Fibroblast of peridontal ligament (primary cell): Measurements from ENCODE around the gene CASD1.
A peak's percentile ranks its signal among the peaks of the same experiment; 100 is the strongest.

ENCODE experiments used
- DNase-seq: peaks from one replicate; pipeline ENCODE4 v3.0.0-alpha.2; 2010; ENCODE audit errors: extremely low read depth

Gene CASD1

GRCh38 chr7:94579470-94579869 lies 69.9 kb downstream of the CASD1 start:
- no peak for DNase-seq

GRCh38 chr7:94580601-94581000 lies 71.0 kb downstream of the CASD1 start:
- peak; percentile 39 for DNase-seq

- DNase-seq: peak; percentile 42
Measured at GRCh38 chr7:94584113-94584512, 74.5 kb downstream of the CASD1 start.

GRCh38 chr7:94588075-94588474 lies 78.5 kb downstream of the CASD1 start:
- DNase-seq: no peak

- DNase-seq: no peak
Measured at GRCh38 chr7:94590526-94591162, 81.0 kb downstream of the CASD1 start.

- no peak for DNase-seq
Measured at GRCh38 chr7:94591176-94591575, 81.6 kb downstream of the CASD1 start.

- no peak for DNase-seq
Measured at GRCh38 chr7:94594882-94595281, 85.3 kb downstream of the CASD1 start.

GRCh38 chr7:94595717-94596116 lies 86.1 kb downstream of the CASD1 start:
- no peak for DNase-seq

GRCh38 chr7:94600267-94600666 lies 90.7 kb downstream of the CASD1 start:
- no peak for DNase-seq

- DNase-seq: no peak
Measured at GRCh38 chr7:94602181-94602580, 92.6 kb downstream of the CASD1 start.

- DNase-seq: peak; percentile 17
Measured at GRCh38 chr7:94605031-94605430, 95.4 kb downstream of the CASD1 start.
